Effector memory CD4-positive, alpha-beta T cell (primary cell): ENCODE results near the gene CPT1A.
A peak's percentile ranks its signal among the peaks of the same experiment; 100 is the strongest.

Experiments used
- DNase-seq, 3 donors: peaks; one replicate each; pipeline ENCODE4 v3.0.0-alpha.2; 2020
- H3K27ac ChIP-seq: 2 replicates; pipeline ENCODE4 v1.7.0; 2013; ENCODE audit warnings: mild to moderate bottlenecking, low read length, moderate library complexity; ENCODE audit not compliant: insufficient read depth, poor library complexity, severe bottlenecking
- H3K27me3 ChIP-seq: replicated peaks from 2 replicates; pipeline ENCODE4 v1.7.0; 2013; ENCODE audit warnings: mild to moderate bottlenecking, low read length; ENCODE audit not compliant: insufficient read depth, control insufficient read depth, poor library complexity, severe bottlenecking
- H3K36me3 ChIP-seq: 2 replicates; pipeline ENCODE4 v1.7.0; 2013; ENCODE audit warnings: mild to moderate bottlenecking, low read length, moderate library complexity; ENCODE audit not compliant: control insufficient read depth, insufficient read depth
- H3K4me1 ChIP-seq: 2 replicates; pipeline ENCODE4 v1.7.0; 2013; ENCODE audit warnings: low read length, mild to moderate bottlenecking; ENCODE audit not compliant: control insufficient read depth, insufficient read depth, poor library complexity, severe bottlenecking
- H3K4me3 ChIP-seq: 2 replicates; pipeline ENCODE4 v1.7.0; 2013; ENCODE audit warnings: low read length, low read depth, mild to moderate bottlenecking; ENCODE audit not compliant: insufficient read depth, poor library complexity, severe bottlenecking
- H3K9me3 ChIP-seq: 2 replicates; pipeline ENCODE4 v1.7.0; 2013; ENCODE audit warnings: mild to moderate bottlenecking, low read length, moderate library complexity; ENCODE audit not compliant: control insufficient read depth

Gene CPT1A

GRCh38 chr11:68855205-68855981 lies 13.7 kb upstream of the CPT1A start:
- Histone ChIP-seq H3K4me1 (peaks cover 13% of the 10 kb centered on the region), H3K4me3 (peak overlapping the region; percentile 42), H3K9me3 (no peaks in the 10 kb centered on the region), H3K27me3 (peaks cover 22% of the 10 kb centered on the region), H3K27ac (no peak overlapping the region), H3K36me3 (no peaks in the 10 kb centered on the region)
- no peak for DNase-seq

GRCh38 chr11:68854273-68854958 lies 12.7 kb upstream of the CPT1A start:
- DNase-seq, result no peak
- no peak overlapping the region for H3K27ac ChIP-seq
- H3K27me3 ChIP-seq, result peaks cover 22% of the 10 kb centered on the region
- no peak overlapping the region for H3K4me3 ChIP-seq
- no peaks in the 10 kb centered on the region for H3K9me3 ChIP-seq
- no peaks in the 10 kb centered on the region for H3K36me3 ChIP-seq
- peaks cover 13% of the 10 kb centered on the region for H3K4me1 ChIP-seq

- Histone ChIP-seq H3K36me3 (no peaks in the 10 kb centered on the region), H3K4me3 (no peak overlapping the region), H3K27ac (no peak overlapping the region)
Measured at GRCh38 chr11:68852628-68853027, 10.9 kb upstream of the CPT1A start.

GRCh38 chr11:68848429-68848828 lies 6.7 kb upstream of the CPT1A start:
- DNase-seq, result no peak
- H3K27me3 ChIP-seq, result no peaks in the 10 kb centered on the region
- no peak overlapping the region for H3K27ac ChIP-seq
- H3K4me3 ChIP-seq, result no peak overlapping the region
- H3K9me3 ChIP-seq, result no peaks in the 10 kb centered on the region
- peaks cover 8% of the 10 kb centered on the region for H3K4me1 ChIP-seq
- no peaks in the 10 kb centered on the region for H3K36me3 ChIP-seq

More at GRCh38 chr11:68852628-68853027, 10.9 kb upstream of the CPT1A start:
- Histone ChIP-seq H3K27me3 (peaks cover 22% of the 10 kb centered on the region), H3K4me1 (peaks cover 13% of the 10 kb centered on the region), H3K9me3 (no peaks in the 10 kb centered on the region)
- DNase-seq, result no peak

- Histone ChIP-seq H3K4me1 (peaks cover 13% of the 10 kb centered on the region), H3K27me3 (no peaks in the 10 kb centered on the region), H3K27ac (no peak overlapping the region), H3K4me3 (no peak overlapping the region), H3K36me3 (no peaks in the 10 kb centered on the region), H3K9me3 (no peaks in the 10 kb centered on the region)
- no peak for DNase-seq
Measured at GRCh38 chr11:68847395-68847794, 5.7 kb upstream of the CPT1A start.

GRCh38 chr11:68845351-68846002 lies 3.8 kb upstream of the CPT1A start:
- Histone ChIP-seq H3K27me3 (no peaks in the 10 kb centered on the region), H3K4me3 (no peak overlapping the region), H3K27ac (no peak overlapping the region), H3K9me3 (no peaks in the 10 kb centered on the region), H3K4me1 (peaks cover 18% of the 10 kb centered on the region), H3K36me3 (no peaks in the 10 kb centered on the region)
- DNase-seq, result no peak

- Histone ChIP-seq H3K27me3 (no peaks in the 10 kb centered on the region), H3K9me3 (no peaks in the 10 kb centered on the region), H3K27ac (no peak overlapping the region), H3K36me3 (no peaks in the 10 kb centered on the region), H3K4me3 (no peak overlapping the region), H3K4me1 (peaks cover 21% of the 10 kb centered on the region)
- no peak for DNase-seq
Measured at GRCh38 chr11:68844801-68845200, 3.1 kb upstream of the CPT1A start.

- Histone ChIP-seq H3K4me1 (peaks cover 22% of the 10 kb centered on the region), H3K27ac (no peak overlapping the region), H3K4me3 (peak overlapping the region; percentile 70), H3K36me3 (no peaks in the 10 kb centered on the region), H3K27me3 (no peaks in the 10 kb centered on the region), H3K9me3 (no peaks in the 10 kb centered on the region)
- DNase-seq, result no peak
Measured at GRCh38 chr11:68844376-68844775, 2.7 kb upstream of the CPT1A start.

GRCh38 chr11:68843703-68844312 lies 2.1 kb upstream of the CPT1A start:
- Histone ChIP-seq H3K27me3 (no peaks in the 10 kb centered on the region), H3K27ac (peak overlapping the region; percentile 44), H3K4me1 (peaks cover 23% of the 10 kb centered on the region), H3K4me3 (peak overlapping the region; percentile 70), H3K36me3 (no peaks in the 10 kb centered on the region), H3K9me3 (no peaks in the 10 kb centered on the region)
- peak; percentile 56 to 62 (median 60) for DNase-seq
